Measurements from ENCODE around the gene OR8B3. TPM values are rescaled to one million over a fixed set of nuclear protein-coding genes. Genes with fewer than 3 reads are reported as not detected.

OR8B3 gene, protein sequence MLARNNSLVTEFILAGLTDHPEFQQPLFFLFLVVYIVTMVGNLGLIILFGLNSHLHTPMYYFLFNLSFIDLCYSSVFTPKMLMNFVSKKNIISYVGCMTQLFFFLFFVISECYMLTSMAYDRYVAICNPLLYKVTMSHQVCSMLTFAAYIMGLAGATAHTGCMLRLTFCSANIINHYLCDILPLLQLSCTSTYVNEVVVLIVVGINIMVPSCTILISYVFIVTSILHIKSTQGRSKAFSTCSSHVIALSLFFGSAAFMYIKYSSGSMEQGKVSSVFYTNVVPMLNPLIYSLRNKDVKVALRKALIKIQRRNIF
- total RNA-seq (not detected), polyA plus RNA-seq (not detected)

DNA sequence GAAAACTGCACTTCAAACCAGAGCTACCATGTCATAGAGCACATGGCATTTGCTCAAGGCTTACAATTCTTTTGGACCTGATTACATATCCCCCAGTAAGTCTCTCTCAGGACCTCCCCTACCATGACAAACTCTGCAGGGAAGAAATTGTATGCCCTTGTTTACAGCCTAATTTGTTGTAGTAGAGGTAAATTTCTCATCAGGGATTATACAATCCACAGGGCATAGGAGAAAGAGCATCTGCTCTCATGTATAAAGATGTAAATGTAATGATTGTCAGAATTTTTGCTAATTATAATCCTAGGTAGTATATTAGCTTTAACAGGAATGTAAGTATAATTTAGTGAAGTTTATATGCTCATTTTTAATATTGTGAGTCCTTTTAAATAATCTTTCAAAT is at the start of gene OR8B3:
OR8B3 (minus strand) TSS at position 101 of the 400 bp plus-strand sequence. CDS start 1,673 bp downstream, outside the sequence.
- H3K4me1 ChIP-seq: no peaks in the 10 kb centered on the region
- TF ChIP-seq, protein P1, sequence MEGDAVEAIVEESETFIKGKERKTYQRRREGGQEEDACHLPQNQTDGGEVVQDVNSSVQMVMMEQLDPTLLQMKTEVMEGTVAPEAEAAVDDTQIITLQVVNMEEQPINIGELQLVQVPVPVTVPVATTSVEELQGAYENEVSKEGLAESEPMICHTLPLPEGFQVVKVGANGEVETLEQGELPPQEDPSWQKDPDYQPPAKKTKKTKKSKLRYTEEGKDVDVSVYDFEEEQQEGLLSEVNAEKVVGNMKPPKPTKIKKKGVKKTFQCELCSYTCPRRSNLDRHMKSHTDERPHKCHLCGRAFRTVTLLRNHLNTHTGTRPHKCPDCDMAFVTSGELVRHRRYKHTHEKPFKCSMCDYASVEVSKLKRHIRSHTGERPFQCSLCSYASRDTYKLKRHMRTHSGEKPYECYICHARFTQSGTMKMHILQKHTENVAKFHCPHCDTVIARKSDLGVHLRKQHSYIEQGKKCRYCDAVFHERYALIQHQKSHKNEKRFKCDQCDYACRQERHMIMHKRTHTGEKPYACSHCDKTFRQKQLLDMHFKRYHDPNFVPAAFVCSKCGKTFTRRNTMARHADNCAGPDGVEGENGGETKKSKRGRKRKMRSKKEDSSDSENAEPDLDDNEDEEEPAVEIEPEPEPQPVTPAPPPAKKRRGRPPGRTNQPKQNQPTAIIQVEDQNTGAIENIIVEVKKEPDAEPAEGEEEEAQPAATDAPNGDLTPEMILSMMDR (IDR thresholded peaks at IDR 0.05): no peak
- FAIRE-seq (no peak), DNase-seq (no peak), ATAC-seq (no peak)
- intact Hi-C loops (cut with DNase I): no loop called here
- no peaks in the 10 kb centered on the region for H3K27me3 ChIP-seq
- no peak within 1 kb of the TSS for H3K4me3 ChIP-seq
- no peaks in the 10 kb centered on the region for H3K36me3 ChIP-seq
- no peak within 1 kb of the TSS for H3K27ac ChIP-seq
- H3K9me3 ChIP-seq: no peaks in the 10 kb centered on the region

DNA sequence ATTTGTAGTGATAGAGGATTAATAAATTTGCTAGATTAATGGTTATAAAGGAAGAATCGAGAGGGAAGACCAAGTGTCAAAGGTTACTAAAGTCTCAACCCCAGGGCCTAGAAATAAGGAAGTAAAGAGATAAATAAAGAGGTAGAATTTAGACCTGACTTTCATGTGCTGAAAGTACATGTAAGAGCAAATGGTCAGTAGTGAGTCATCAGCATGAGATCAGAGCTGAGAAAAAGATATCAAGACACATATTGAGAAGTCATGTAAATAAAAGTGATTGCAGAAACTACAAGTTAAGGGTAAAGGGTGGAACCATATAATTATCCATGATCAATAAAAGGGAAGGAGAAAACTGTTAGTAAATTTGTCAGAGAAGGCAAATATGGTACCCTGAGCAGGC is 48.1 kb upstream of the OR8B3 start:
- Histone ChIP-seq H3K9me3 (no peaks in the 10 kb centered on the region), H3K36me3 (no peaks in the 10 kb centered on the region), H3K4me3 (no peak overlapping the region), H3K27ac (no peak overlapping the region), H3K27me3 (no peaks in the 10 kb centered on the region), H3K4me1 (no peaks in the 10 kb centered on the region)
- DNase-seq (no peak), FAIRE-seq (no peak), ATAC-seq (no peak)
- 56 to 64% methylated on average over 1 of the region's 1 CpG for WGBS, 2 donors
- intact Hi-C loops (cut with DNase I): no loop called here
- TF ChIP-seq, protein P1 (IDR thresholded peaks at IDR 0.05): no peak

DNA sequence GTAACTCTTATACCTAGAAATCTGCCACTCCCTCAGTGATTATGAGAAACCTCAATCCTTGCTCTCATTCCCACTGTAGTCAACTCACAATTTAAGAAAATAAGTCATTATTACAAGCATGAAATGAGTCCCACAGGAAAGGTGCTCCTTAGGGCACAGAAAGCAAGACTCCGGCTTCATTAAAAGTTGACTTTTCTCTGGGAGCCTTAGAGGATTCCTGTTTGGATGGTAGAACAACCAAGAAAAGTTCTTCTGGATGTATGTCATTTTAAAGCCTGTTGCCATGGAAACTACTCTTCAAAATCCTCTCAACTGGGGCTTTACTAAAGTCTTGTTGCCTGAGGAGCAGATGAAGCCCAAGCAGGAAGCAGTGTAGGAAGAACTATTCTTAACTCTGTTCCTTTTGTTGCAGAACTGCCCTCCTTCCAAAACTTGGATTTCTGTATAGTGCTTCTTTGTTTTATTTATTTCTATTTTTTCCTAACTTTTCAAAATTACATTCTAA is 46.9 kb upstream of the OR8B3 start, which contains the start of gene OR8B8:
OR8B8 (minus strand) TSS at position 51 of the 505 bp plus-strand sequence. CDS start 4,611 bp downstream, outside the sequence.
- Histone ChIP-seq H3K4me3 (no peak within 1 kb of the TSS), H3K27me3 (no peaks in the 10 kb centered on the region), H3K36me3 (no peaks in the 10 kb centered on the region), H3K27ac (no peak within 1 kb of the TSS), H3K9me3 (no peaks in the 10 kb centered on the region), H3K4me1 (no peaks in the 10 kb centered on the region)
- TF ChIP-seq, protein P1 (IDR thresholded peaks at IDR 0.05): no peak
- intact Hi-C loops (cut with DNase I): no loop called here
- ATAC-seq (no peak), DNase-seq (no peak), FAIRE-seq (no peak)
- 95 to 98% methylated on average over 1 of the region's 1 CpG for WGBS, 2 donors

DNA sequence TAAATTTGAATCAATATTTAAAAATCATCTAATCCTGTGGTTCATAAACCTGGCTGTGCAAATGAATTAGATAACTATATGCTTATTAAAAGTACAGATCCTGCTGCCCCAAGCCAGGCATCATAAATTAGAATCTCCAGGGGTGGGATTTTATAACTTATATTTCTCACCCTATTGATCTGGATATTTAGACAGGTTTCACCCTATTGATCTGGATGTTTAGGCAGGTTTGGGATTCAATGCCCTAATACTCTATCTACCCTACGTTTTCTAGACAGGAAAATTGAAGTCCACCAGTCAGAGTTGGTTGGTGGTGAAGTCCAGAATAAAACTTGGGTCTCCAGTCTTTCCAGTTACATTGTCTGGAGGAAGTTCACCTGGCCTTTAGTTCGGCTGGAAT is 44.0 kb upstream of the OR8B3 start:
- WGBS, 2 donors: 22 to 26% methylated on average over 2 of the region's 2 CpGs
- Histone ChIP-seq H3K27me3 (no peaks in the 10 kb centered on the region), H3K27ac (no peak overlapping the region), H3K9me3 (no peaks in the 10 kb centered on the region), H3K4me1 (no peaks in the 10 kb centered on the region), H3K36me3 (no peaks in the 10 kb centered on the region), H3K4me3 (no peak overlapping the region)
- no peak for ATAC-seq
- TF ChIP-seq, protein P1 (IDR thresholded peaks at IDR 0.05): no peak
- intact Hi-C loops (cut with DNase I): no loop called here
- FAIRE-seq: no peak
- no peak for DNase-seq

DNA sequence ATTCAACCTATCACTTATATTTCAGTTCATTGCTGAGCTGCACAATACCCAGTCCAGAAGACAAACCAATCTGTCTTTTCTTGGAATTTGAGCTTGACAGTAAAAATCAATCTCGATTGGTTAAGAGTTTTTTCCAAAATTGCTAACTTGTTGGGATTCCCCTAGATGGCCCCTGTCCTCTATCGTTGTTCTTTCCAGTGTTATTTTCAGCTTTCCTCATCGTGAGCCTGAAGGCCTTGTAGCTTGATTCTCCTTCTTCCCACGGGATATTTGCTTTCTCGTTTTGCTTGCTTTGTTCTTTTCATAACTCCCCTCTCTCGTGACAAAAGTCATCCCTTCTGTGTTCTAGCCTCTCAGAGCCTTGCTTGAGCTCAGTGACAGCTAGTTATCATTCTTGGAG is 43.6 kb upstream of the OR8B3 start:
- Histone ChIP-seq H3K4me3 (no peak overlapping the region), H3K4me1 (no peaks in the 10 kb centered on the region), H3K27me3 (no peaks in the 10 kb centered on the region), H3K27ac (no peak overlapping the region), H3K36me3 (no peaks in the 10 kb centered on the region), H3K9me3 (no peaks in the 10 kb centered on the region)
- TF ChIP-seq, protein P1 (IDR thresholded peaks at IDR 0.05): no peak
- 25 to 32% methylated on average over 6 of the region's 6 CpGs for WGBS, 2 donors
- no peak for DNase-seq
- intact Hi-C loops (cut with DNase I): no loop called here
- no peak for ATAC-seq
- FAIRE-seq: no peak
